Neural cell (in vitro differentiated cells): ENCODE measurements around the gene PATL2. TPM values are rescaled to one million over a fixed set of nuclear protein-coding genes. Genes with fewer than 3 reads are reported as not detected.

Experiments
- H2AFZ ChIP-seq: fragments of 200-600, 300-800 bp; sonication (generic), shearing (Covaris generic); 2 replicates; pipeline ENCODE4 v1.6.0; 2014; ENCODE audit warnings: low read depth, mild to moderate bottlenecking, antibody characterized with exemption, low read length, moderate library complexity
- H3F3A ChIP-seq: fragments of 200-600 bp; shearing (Covaris generic); 2 replicates; pipeline ENCODE4 v1.6.1; 2016; ENCODE audit warnings: mild to moderate bottlenecking, moderate library complexity, mixed read lengths, antibody characterized with exemption, low read length; ENCODE audit not compliant: insufficient read depth, poor library complexity, severe bottlenecking
- H3K27ac ChIP-seq: fragments of 200-600, 300-800 bp; sonication (generic), shearing (Covaris generic); 2 replicates; pipeline ENCODE4 v1.5.1; 2014; ENCODE audit warnings: mild to moderate bottlenecking, low read length, moderate library complexity
- H3K27me3 ChIP-seq: fragments of 300-800, 200-600 bp; sonication (generic), shearing (Covaris generic); 2 replicates; pipeline ENCODE4 v1.6.0; 2014; ENCODE audit warnings: mild to moderate bottlenecking, low read depth, low read length, moderate library complexity; ENCODE audit not compliant: insufficient read depth
- H3K36me3 ChIP-seq: fragments of 300-800, 200-600 bp; sonication (generic), shearing (Covaris generic); 2 replicates; pipeline ENCODE4 v1.5.1; 2014; ENCODE audit warnings: mild to moderate bottlenecking, antibody characterized with exemption, low read length, moderate library complexity; ENCODE audit not compliant: insufficient read depth
- H3K4me2 ChIP-seq: fragments of 300-800, 200-600 bp; sonication (generic), shearing (Covaris generic); 2 replicates; pipeline ENCODE4 v1.6.0; 2014; ENCODE audit warnings: mild to moderate bottlenecking, low read length
- H3K4me3 ChIP-seq: fragments of 300-800, 200-600 bp; sonication (generic), shearing (Covaris generic); 2 replicates; pipeline ENCODE4 v1.5.1; 2014; ENCODE audit warnings: mild to moderate bottlenecking, low read length, moderate library complexity
- H3K79me2 ChIP-seq: fragments of 200-600 bp; shearing (Covaris generic); replicated peaks from 2 replicates; pipeline ENCODE4 v1.6.0; 2014; ENCODE audit warnings: mild to moderate bottlenecking, low read length, moderate library complexity; ENCODE audit not compliant: insufficient read depth
- H3K9ac ChIP-seq: fragments of 300-800, 200-600 bp; sonication (generic), shearing (Covaris generic); 2 replicates; pipeline ENCODE4 v1.6.1; 2016; ENCODE audit warnings: mild to moderate bottlenecking, low read length, mixed read lengths
- H3K9me2 ChIP-seq: fragments of 200-600 bp; shearing (Covaris generic); 2 replicates; pipeline ENCODE4 v1.6.1; 2016; ENCODE audit warnings: mild to moderate bottlenecking, low read length, mixed read lengths; ENCODE audit not compliant: insufficient read depth
- H3K9me3 ChIP-seq: fragments of 200-600, 300-800 bp; sonication (generic), shearing (Covaris generic); 2 replicates; pipeline ENCODE4 v1.6.1; 2016; ENCODE audit warnings: mild to moderate bottlenecking, mixed run types, low read length, moderate library complexity, mixed read lengths
- H4K20me1 ChIP-seq: fragments of 200-600 bp; shearing (Covaris generic); 2 replicates; pipeline ENCODE4 v1.6.1; 2016; ENCODE audit warnings: mild to moderate bottlenecking, mixed run types; ENCODE audit not compliant: insufficient read depth
- EP300 ChIP-seq: fragments of 450-650 bp; conservative IDR thresholded peaks from 2 replicates; pipeline ENCODE4 v1.6.1; 2014; ENCODE audit warnings: antibody characterized with exemption, mild to moderate bottlenecking, moderate library complexity; ENCODE audit not compliant: poor library complexity, severe bottlenecking
- EZH2 ChIP-seq: fragments of 200-600, 300-800 bp; shearing (Covaris generic), sonication (generic); IDR thresholded peaks from 2 replicates; pipeline ENCODE4 v1.6.1; 2014; ENCODE audit warnings: antibody characterized with exemption, low read length, borderline replicate concordance, mild to moderate bottlenecking; ENCODE audit not compliant: insufficient read depth, poor library complexity, severe bottlenecking
- MXI1 ChIP-seq: fragments of 450-650 bp; conservative IDR thresholded peaks from 2 replicates; pipeline ENCODE4 v1.6.1; 2014; ENCODE audit warnings: antibody characterized with exemption, mild to moderate bottlenecking; ENCODE audit not compliant: poor library complexity, severe bottlenecking
- POLR2AphosphoS5 ChIP-seq: IDR thresholded peaks from 2 replicates; pipeline ENCODE4 v1.6.1; 2012
- RAD21 ChIP-seq: fragments of 450-650 bp; conservative IDR thresholded peaks from 2 replicates; pipeline ENCODE4 v1.6.1; 2014; ENCODE audit warnings: antibody characterized with exemption, mild to moderate bottlenecking, moderate library complexity
- SMC3 ChIP-seq: fragments of 450-650 bp; conservative IDR thresholded peaks from 2 replicates; pipeline ENCODE4 v1.6.1; 2014; ENCODE audit warnings: antibody characterized with exemption, mild to moderate bottlenecking, moderate library complexity; ENCODE audit not compliant: poor library complexity
- TAF1 ChIP-seq: IDR thresholded peaks from 2 replicates; pipeline ENCODE4 v1.6.1; 2012; ENCODE audit warnings: low read depth
- polyA plus RNA-seq: library from polyadenylated mRNA; depleted of rRNA; stranded (reverse); fragments of >200 nt; gene quantifications from 2 replicates; pipeline ENCODE4 v1.2.3, GENCODE V29; 2014
- TF ChIP-seq, protein P1 (sequence below): fragments of 450-650 bp; IDR thresholded peaks from 2 replicates; pipeline ENCODE4 v1.5.1; 2014; ENCODE audit warnings: antibody characterized with exemption, mild to moderate bottlenecking, moderate library complexity; ENCODE audit not compliant: poor library complexity, severe bottlenecking
- TF ChIP-seq, protein P2 (sequence below): IDR thresholded peaks from 2 replicates; pipeline ENCODE4 v1.6.1; 2012; ENCODE audit warnings: borderline replicate concordance

Gene PATL2
- polyA plus RNA-seq, 1 donor from 2014 or later: not detected

DNA sequence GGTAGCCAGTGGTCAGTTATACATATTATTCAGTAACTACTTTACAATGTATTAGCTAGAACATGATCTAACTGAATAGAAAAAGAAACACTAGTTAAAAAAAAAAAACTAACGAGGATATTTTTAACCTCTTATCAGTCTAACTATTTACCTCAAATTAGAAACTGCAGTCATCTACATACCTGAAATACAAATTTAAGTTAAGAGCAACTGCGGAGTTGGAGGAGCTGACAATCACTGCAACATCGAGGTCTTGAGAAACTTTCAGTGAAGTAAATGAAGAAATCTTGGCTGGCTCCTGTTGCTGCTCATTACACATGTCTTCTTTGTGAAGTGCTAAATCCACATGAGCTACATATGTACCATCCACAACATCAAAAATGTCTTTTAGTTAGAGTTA lies 54.2 kb downstream of the PATL2 start:
- H3K9me3 ChIP-seq: no peaks in the 10 kb centered on the region
- TF ChIP-seq, protein P1, sequence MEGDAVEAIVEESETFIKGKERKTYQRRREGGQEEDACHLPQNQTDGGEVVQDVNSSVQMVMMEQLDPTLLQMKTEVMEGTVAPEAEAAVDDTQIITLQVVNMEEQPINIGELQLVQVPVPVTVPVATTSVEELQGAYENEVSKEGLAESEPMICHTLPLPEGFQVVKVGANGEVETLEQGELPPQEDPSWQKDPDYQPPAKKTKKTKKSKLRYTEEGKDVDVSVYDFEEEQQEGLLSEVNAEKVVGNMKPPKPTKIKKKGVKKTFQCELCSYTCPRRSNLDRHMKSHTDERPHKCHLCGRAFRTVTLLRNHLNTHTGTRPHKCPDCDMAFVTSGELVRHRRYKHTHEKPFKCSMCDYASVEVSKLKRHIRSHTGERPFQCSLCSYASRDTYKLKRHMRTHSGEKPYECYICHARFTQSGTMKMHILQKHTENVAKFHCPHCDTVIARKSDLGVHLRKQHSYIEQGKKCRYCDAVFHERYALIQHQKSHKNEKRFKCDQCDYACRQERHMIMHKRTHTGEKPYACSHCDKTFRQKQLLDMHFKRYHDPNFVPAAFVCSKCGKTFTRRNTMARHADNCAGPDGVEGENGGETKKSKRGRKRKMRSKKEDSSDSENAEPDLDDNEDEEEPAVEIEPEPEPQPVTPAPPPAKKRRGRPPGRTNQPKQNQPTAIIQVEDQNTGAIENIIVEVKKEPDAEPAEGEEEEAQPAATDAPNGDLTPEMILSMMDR: no peak
- TF ChIP-seq TAF1 (no peak), EZH2 (no peak), SMC3 (no peak)
- H3K79me2 ChIP-seq: peaks cover 11% of the 10 kb centered on the region
- no peak overlapping the region for H2AFZ ChIP-seq
- H3K4me2 ChIP-seq: no peak overlapping the region
- no peaks in the 10 kb centered on the region for H3K27me3 ChIP-seq
- no peaks in the 10 kb centered on the region for H3F3A ChIP-seq
- H3K9ac ChIP-seq: no peak overlapping the region
- peaks cover 1% of the 10 kb centered on the region for H3K36me3 ChIP-seq
- H3K27ac ChIP-seq: no peak overlapping the region
- H3K9me2 ChIP-seq: no peaks in the 10 kb centered on the region
- H3K4me3 ChIP-seq: no peak overlapping the region
- H4K20me1 ChIP-seq: no peaks in the 10 kb centered on the region

GRCh38 chr15:44656298-44656697 lies 54.8 kb downstream of the PATL2 start:
- H3K36me3 ChIP-seq: peaks cover 4% of the 10 kb centered on the region
- no peaks in the 10 kb centered on the region for H3F3A ChIP-seq
- no peaks in the 10 kb centered on the region for H4K20me1 ChIP-seq
- H3K9ac ChIP-seq: no peak overlapping the region
- H3K9me2 ChIP-seq: no peaks in the 10 kb centered on the region
- no peak overlapping the region for H3K27ac ChIP-seq
- TF ChIP-seq, protein P2, sequence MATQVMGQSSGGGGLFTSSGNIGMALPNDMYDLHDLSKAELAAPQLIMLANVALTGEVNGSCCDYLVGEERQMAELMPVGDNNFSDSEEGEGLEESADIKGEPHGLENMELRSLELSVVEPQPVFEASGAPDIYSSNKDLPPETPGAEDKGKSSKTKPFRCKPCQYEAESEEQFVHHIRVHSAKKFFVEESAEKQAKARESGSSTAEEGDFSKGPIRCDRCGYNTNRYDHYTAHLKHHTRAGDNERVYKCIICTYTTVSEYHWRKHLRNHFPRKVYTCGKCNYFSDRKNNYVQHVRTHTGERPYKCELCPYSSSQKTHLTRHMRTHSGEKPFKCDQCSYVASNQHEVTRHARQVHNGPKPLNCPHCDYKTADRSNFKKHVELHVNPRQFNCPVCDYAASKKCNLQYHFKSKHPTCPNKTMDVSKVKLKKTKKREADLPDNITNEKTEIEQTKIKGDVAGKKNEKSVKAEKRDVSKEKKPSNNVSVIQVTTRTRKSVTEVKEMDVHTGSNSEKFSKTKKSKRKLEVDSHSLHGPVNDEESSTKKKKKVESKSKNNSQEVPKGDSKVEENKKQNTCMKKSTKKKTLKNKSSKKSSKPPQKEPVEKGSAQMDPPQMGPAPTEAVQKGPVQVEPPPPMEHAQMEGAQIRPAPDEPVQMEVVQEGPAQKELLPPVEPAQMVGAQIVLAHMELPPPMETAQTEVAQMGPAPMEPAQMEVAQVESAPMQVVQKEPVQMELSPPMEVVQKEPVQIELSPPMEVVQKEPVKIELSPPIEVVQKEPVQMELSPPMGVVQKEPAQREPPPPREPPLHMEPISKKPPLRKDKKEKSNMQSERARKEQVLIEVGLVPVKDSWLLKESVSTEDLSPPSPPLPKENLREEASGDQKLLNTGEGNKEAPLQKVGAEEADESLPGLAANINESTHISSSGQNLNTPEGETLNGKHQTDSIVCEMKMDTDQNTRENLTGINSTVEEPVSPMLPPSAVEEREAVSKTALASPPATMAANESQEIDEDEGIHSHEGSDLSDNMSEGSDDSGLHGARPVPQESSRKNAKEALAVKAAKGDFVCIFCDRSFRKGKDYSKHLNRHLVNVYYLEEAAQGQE: no peak
- TF ChIP-seq TAF1 (no peak), MXI1 (no peak), RAD21 (no peak), SMC3 (no peak), POLR2AphosphoS5 (no peak), EZH2 (no peak), EP300 (no peak)
- TF ChIP-seq, protein P1: no peak
- no peak overlapping the region for H3K4me2 ChIP-seq
- H2AFZ ChIP-seq: no peak overlapping the region
- no peaks in the 10 kb centered on the region for H3K9me3 ChIP-seq
- no peaks in the 10 kb centered on the region for H3K27me3 ChIP-seq
- H3K4me3 ChIP-seq: no peak overlapping the region
- peaks cover 5% of the 10 kb centered on the region for H3K79me2 ChIP-seq
